Activated naive CD4-positive, alpha-beta T cell treated with anti-CD3 and anti-CD28 coated beads, Interleukin-2, amount 10 ng/mL, durations not matched to agents 7 days and 5 days (primary cell): ENCODE results near the gene EXOG.

Experiments used
- CTCF ChIA-PET: fragments of 350-600 bp; sonication (Branson Sonifier 250); formaldehyde crosslinking; loops from one replicate; lab custom pipeline; 2021; ENCODE audit warnings: antibody characterized with exemption; lab: Charles Lee
- DNase-seq: peaks from one replicate; pipeline ENCODE4 v3.0.0-alpha.2; 2020
- H3K27ac Mint-ChIP-seq: one replicate; pipeline ENCODE4 v1.8.0; 2021; ENCODE audit warnings: mild to moderate bottlenecking, moderate library complexity, mixed read lengths
- H3K27me3 Mint-ChIP-seq: one replicate; pipeline ENCODE4 v1.8.0; 2021; ENCODE audit warnings: mild to moderate bottlenecking, mixed read lengths
- H3K36me3 Mint-ChIP-seq: one replicate; pipeline ENCODE4 v1.8.0; 2021; ENCODE audit warnings: mixed read lengths
- H3K4me1 Mint-ChIP-seq: one replicate; pipeline ENCODE4 v1.8.0; 2021; ENCODE audit warnings: mixed read lengths
- H3K4me3 Mint-ChIP-seq: one replicate; pipeline ENCODE4 v1.8.0; 2021; ENCODE audit warnings: mild to moderate bottlenecking, moderate library complexity, mixed read lengths
- H3K9me3 Mint-ChIP-seq: one replicate; pipeline ENCODE4 v1.8.0; 2021; ENCODE audit warnings: mixed read lengths

Gene EXOG

GRCh38 chr3:38460377-38461270 lies 35.5 kb upstream of the EXOG start:
- peaks cover 6% of the 10 kb centered on the region for H3K4me1 Mint-ChIP-seq
- H3K4me3 Mint-ChIP-seq, result no peak overlapping the region
- peaks cover 13% of the 10 kb centered on the region for H3K27me3 Mint-ChIP-seq
- no peak overlapping the region for H3K27ac Mint-ChIP-seq
- no peak for DNase-seq
- CTCF ChIA-PET, result interaction anchor here (0.9 kb wide), 1 partner anchor 19 kb away, joined by 3 read pairs; no protein-coding TSS in a partner anchor
- peaks cover 2% of the 10 kb centered on the region for H3K36me3 Mint-ChIP-seq
- peaks cover 2% of the 10 kb centered on the region for H3K9me3 Mint-ChIP-seq

GRCh38 chr3:38465588-38466154 lies 30.5 kb upstream of the EXOG start:
- CTCF ChIA-PET, result no interaction called here
- no peak overlapping the region for H3K27ac Mint-ChIP-seq
- H3K27me3 Mint-ChIP-seq, result no peaks in the 10 kb centered on the region
- H3K4me3 Mint-ChIP-seq, result no peak overlapping the region
- no peak for DNase-seq
- H3K9me3 Mint-ChIP-seq, result peaks cover 27% of the 10 kb centered on the region
- H3K36me3 Mint-ChIP-seq, result peaks cover 9% of the 10 kb centered on the region
- no peaks in the 10 kb centered on the region for H3K4me1 Mint-ChIP-seq

GRCh38 chr3:38468765-38469164 lies 27.4 kb upstream of the EXOG start:
- no peaks in the 10 kb centered on the region for H3K4me1 Mint-ChIP-seq
- no peak for DNase-seq
- CTCF ChIA-PET, result interaction anchor here (1.2 kb wide), 1 partner anchor 11 kb away, joined by 9 read pairs; no protein-coding TSS in a partner anchor
- H3K36me3 Mint-ChIP-seq, result peaks cover 9% of the 10 kb centered on the region
- H3K27me3 Mint-ChIP-seq, result no peaks in the 10 kb centered on the region
- H3K9me3 Mint-ChIP-seq, result peaks cover 28% of the 10 kb centered on the region
- H3K4me3 Mint-ChIP-seq, result no peak overlapping the region
- H3K27ac Mint-ChIP-seq, result no peak overlapping the region

- peaks cover 9% of the 10 kb centered on the region for H3K36me3 Mint-ChIP-seq
- no peak for DNase-seq
- H3K4me3 Mint-ChIP-seq, result no peak overlapping the region
- peaks cover 28% of the 10 kb centered on the region for H3K9me3 Mint-ChIP-seq
- H3K4me1 Mint-ChIP-seq, result no peaks in the 10 kb centered on the region
- no peak overlapping the region for H3K27ac Mint-ChIP-seq
- no peaks in the 10 kb centered on the region for H3K27me3 Mint-ChIP-seq
- CTCF ChIA-PET, result interaction anchor here (1.4 kb wide), 1 partner anchor 123 kb away, joined by 4 read pairs; the partner anchor contains the start of gene XYLB
Measured at GRCh38 chr3:38469852-38470251, 26.3 kb upstream of the EXOG start.

GRCh38 chr3:38471260-38471857 lies 24.8 kb upstream of the EXOG start:
- Mint-ChIP-seq H3K27ac (no peak overlapping the region), H3K36me3 (peaks cover 7% of the 10 kb centered on the region), H3K4me1 (no peaks in the 10 kb centered on the region), H3K9me3 (peaks cover 23% of the 10 kb centered on the region), H3K4me3 (no peak overlapping the region), H3K27me3 (no peaks in the 10 kb centered on the region)
- DNase-seq, result no peak
- CTCF ChIA-PET, result interaction anchor here (0.8 to 1.5 kb wide), 2 partner anchors 9 to 123 kb away, joined by 3 to 4 read pairs; no protein-coding TSS in a partner anchor

GRCh38 chr3:38472342-38472741 lies 23.8 kb upstream of the EXOG start:
- peaks cover 20% of the 10 kb centered on the region for H3K9me3 Mint-ChIP-seq
- no peak overlapping the region for H3K27ac Mint-ChIP-seq
- H3K4me3 Mint-ChIP-seq, result no peak overlapping the region
- no peaks in the 10 kb centered on the region for H3K4me1 Mint-ChIP-seq
- CTCF ChIA-PET, result interaction anchor here (1.5 kb wide), 1 partner anchor 124 kb away, joined by 4 read pairs; no protein-coding TSS in a partner anchor
- no peaks in the 10 kb centered on the region for H3K27me3 Mint-ChIP-seq
- DNase-seq, result no peak
- peaks cover 7% of the 10 kb centered on the region for H3K36me3 Mint-ChIP-seq

GRCh38 chr3:38473229-38473628 lies 22.9 kb upstream of the EXOG start:
- Mint-ChIP-seq H3K27me3 (no peaks in the 10 kb centered on the region), H3K27ac (no peak overlapping the region), H3K4me1 (no peaks in the 10 kb centered on the region), H3K4me3 (no peak overlapping the region), H3K36me3 (peaks cover 7% of the 10 kb centered on the region), H3K9me3 (peaks cover 20% of the 10 kb centered on the region)
- DNase-seq, result no peak
- CTCF ChIA-PET, result interaction anchor here (0.8 to 1.2 kb wide), 3 partner anchors 48 to 127 kb away, joined by 3 read pairs; partner anchors contain the start of gene XYLB

GRCh38 chr3:38474928-38475605 lies 21.1 kb upstream of the EXOG start:
- Mint-ChIP-seq H3K4me3 (no peak overlapping the region), H3K36me3 (peaks cover 3% of the 10 kb centered on the region), H3K27ac (no peak overlapping the region), H3K9me3 (peaks cover 6% of the 10 kb centered on the region), H3K4me1 (no peaks in the 10 kb centered on the region), H3K27me3 (no peaks in the 10 kb centered on the region)
- CTCF ChIA-PET, result no interaction called here
- DNase-seq, result no peak

- CTCF ChIA-PET, result no interaction called here
- H3K4me1 Mint-ChIP-seq, result no peaks in the 10 kb centered on the region
- H3K9me3 Mint-ChIP-seq, result no peaks in the 10 kb centered on the region
- no peak overlapping the region for H3K4me3 Mint-ChIP-seq
- no peak for DNase-seq
- H3K36me3 Mint-ChIP-seq, result peaks cover 3% of the 10 kb centered on the region
- H3K27ac Mint-ChIP-seq, result no peak overlapping the region
- H3K27me3 Mint-ChIP-seq, result no peaks in the 10 kb centered on the region
Measured at GRCh38 chr3:38475716-38476115, 20.4 kb upstream of the EXOG start.

- no peak for DNase-seq
- CTCF ChIA-PET, result interaction anchor here (1.3 kb wide), 1 partner anchor 130 kb away, joined by 6 read pairs; the partner anchor contains the start of gene XYLB
- Mint-ChIP-seq H3K27me3 (no peaks in the 10 kb centered on the region), H3K9me3 (no peaks in the 10 kb centered on the region), H3K4me3 (no peak overlapping the region), H3K36me3 (peaks cover 3% of the 10 kb centered on the region), H3K27ac (no peak overlapping the region), H3K4me1 (no peaks in the 10 kb centered on the region)
Measured at GRCh38 chr3:38476157-38476756, 19.9 kb upstream of the EXOG start.

GRCh38 chr3:38477057-38477820 lies 18.9 kb upstream of the EXOG start:
- CTCF ChIA-PET, result interaction anchor here (1.3 kb wide), 1 partner anchor 131 kb away, joined by 6 read pairs; the partner anchor contains the start of gene XYLB
- Mint-ChIP-seq H3K4me1 (no peaks in the 10 kb centered on the region), H3K27me3 (no peaks in the 10 kb centered on the region), H3K36me3 (peaks cover 3% of the 10 kb centered on the region), H3K27ac (no peak overlapping the region), H3K4me3 (no peak overlapping the region), H3K9me3 (no peaks in the 10 kb centered on the region)
- no peak for DNase-seq

GRCh38 chr3:38477839-38478450 lies 18.2 kb upstream of the EXOG start:
- no peak for DNase-seq
- CTCF ChIA-PET, result interaction anchor here (1.2 to 6.4 kb wide), 2 partner anchors 43 to 132 kb away, joined by 3 to 99 read pairs; partner anchors contain the start of gene XYLB
- Mint-ChIP-seq H3K4me1 (no peaks in the 10 kb centered on the region), H3K9me3 (no peaks in the 10 kb centered on the region), H3K4me3 (no peak overlapping the region), H3K27me3 (no peaks in the 10 kb centered on the region), H3K36me3 (peaks cover 3% of the 10 kb centered on the region), H3K27ac (no peak overlapping the region)
